T-helper 17 cell (primary cell): ENCODE results near the gene RHEB. TPM values are rescaled to one million over a fixed set of nuclear protein-coding genes. Genes with fewer than 3 reads are reported as not detected.
"Not testable (repeated sequence)": the region's sequence is repeated elsewhere in the genome, so short reads cannot be mapped to it uniquely, and the experiment has no call there.

Experiments used
- ATAC-seq: fragments of 150-1000 bp; cut with Tn5 transposase; 2 replicates; pipeline ENCODE4 v1.10.0; 2021; ENCODE audit warnings: mild to moderate bottlenecking, moderate library complexity
- DNase-seq, 3 donors: peaks; one replicate each; pipeline versions ENCODE4 v3.0.0 to v3.0.0-alpha.2; 2020 to 2021
- H3K9me3 ChIP-seq: one replicate; pipeline ENCODE4 v1.7.0; 2013; ENCODE audit warnings: low read length, mild to moderate bottlenecking; ENCODE audit not compliant: control insufficient read depth, poor library complexity, severe bottlenecking
- H3K27ac Mint-ChIP-seq: one replicate; pipeline ENCODE4 v1.8.0; 2022; ENCODE audit warnings: mild to moderate bottlenecking, moderate library complexity, mixed read lengths
- H3K27me3 Mint-ChIP-seq: one replicate; pipeline ENCODE4 v1.8.0; 2022; ENCODE audit warnings: mixed read lengths
- H3K36me3 Mint-ChIP-seq: one replicate; pipeline ENCODE4 v1.8.0; 2022; ENCODE audit warnings: low read depth, mixed read lengths
- H3K4me1 Mint-ChIP-seq: one replicate; pipeline ENCODE4 v1.8.0; 2022; ENCODE audit warnings: mild to moderate bottlenecking, mixed read lengths
- H3K4me3 Mint-ChIP-seq: one replicate; pipeline ENCODE4 v1.8.0; 2022; ENCODE audit warnings: mild to moderate bottlenecking, moderate library complexity, mixed read lengths
- total RNA-seq, 4 donors: library from RNA in 2 of 4; stranded (reverse) in 2 of 4; gene quantifications; one replicate each; pipeline ENCODE4 v1.2.3 and lab custom pipeline; 2022 to 2026

Gene RHEB
- total RNA-seq, 2 donors from 2014 or later, result 62.5 to 71.1 TPM

- Mint-ChIP-seq H3K27me3 (peaks cover 24% of the 10 kb centered on the region), H3K4me1 (peaks cover 5% of the 10 kb centered on the region), H3K4me3 (no peak overlapping the region), H3K36me3 (no peaks in the 10 kb centered on the region), H3K27ac (no peak overlapping the region)
- ATAC-seq (no peak), DNase-seq (no peak)
- peaks cover 2% of the 10 kb centered on the region for H3K9me3 ChIP-seq
These were observed 24.5 kb upstream of the RHEB start for GRCh38 chr7:151544183-151544582.

GRCh38 chr7:151542606-151543130 is 23.0 kb upstream of the RHEB start:
- peaks cover 2% of the 10 kb centered on the region for H3K9me3 ChIP-seq
- Mint-ChIP-seq H3K27me3 (peaks cover 33% of the 10 kb centered on the region), H3K27ac (no peak overlapping the region), H3K4me3 (no peak overlapping the region), H3K36me3 (no peaks in the 10 kb centered on the region), H3K4me1 (peaks cover 10% of the 10 kb centered on the region)
- no peak for DNase-seq
- no peak for ATAC-seq

- H3K36me3 Mint-ChIP-seq, result no peaks in the 10 kb centered on the region
- H3K4me1 Mint-ChIP-seq, result peaks cover 8% of the 10 kb centered on the region
- peaks cover 37% of the 10 kb centered on the region for H3K27me3 Mint-ChIP-seq
- peaks cover 2% of the 10 kb centered on the region for H3K9me3 ChIP-seq
- no peak overlapping the region for H3K4me3 Mint-ChIP-seq
- no peak overlapping the region for H3K27ac Mint-ChIP-seq
- ATAC-seq, result no peak
- no peak for DNase-seq
These were observed 22.2 kb upstream of the RHEB start for GRCh38 chr7:151541709-151542499.

GRCh38 chr7:151540146-151540545 is 20.5 kb upstream of the RHEB start:
- H3K27ac Mint-ChIP-seq, result no peak overlapping the region
- H3K36me3 Mint-ChIP-seq, result no peaks in the 10 kb centered on the region
- H3K4me3 Mint-ChIP-seq, result no peak overlapping the region
- H3K9me3 ChIP-seq, result peaks cover 2% of the 10 kb centered on the region
- H3K27me3 Mint-ChIP-seq, result peaks cover 31% of the 10 kb centered on the region
- ATAC-seq (no peak), DNase-seq (no peak)
- peaks cover 8% of the 10 kb centered on the region for H3K4me1 Mint-ChIP-seq

GRCh38 chr7:151539088-151539671 is 19.5 kb upstream of the RHEB start:
- no peak overlapping the region for H3K4me3 Mint-ChIP-seq
- no peak overlapping the region for H3K27ac Mint-ChIP-seq
- peaks cover 2% of the 10 kb centered on the region for H3K9me3 ChIP-seq
- no peak for DNase-seq
- H3K36me3 Mint-ChIP-seq, result no peaks in the 10 kb centered on the region
- peaks cover 31% of the 10 kb centered on the region for H3K27me3 Mint-ChIP-seq
- H3K4me1 Mint-ChIP-seq, result peaks cover 8% of the 10 kb centered on the region
- ATAC-seq, result no peak

GRCh38 chr7:151537818-151538561 is 18.3 kb upstream of the RHEB start:
- no peak for ATAC-seq
- H3K4me3 Mint-ChIP-seq, result no peak overlapping the region

GRCh38 chr7:151536178-151536577 is 16.5 kb upstream of the RHEB start:
- not testable (repeated sequence) for H3K27ac Mint-ChIP-seq

More at GRCh38 chr7:151537818-151538561, 18.3 kb upstream of the RHEB start:
- peaks cover 2% of the 10 kb centered on the region for H3K9me3 ChIP-seq
- no peaks in the 10 kb centered on the region for H3K36me3 Mint-ChIP-seq
- peaks cover 31% of the 10 kb centered on the region for H3K27me3 Mint-ChIP-seq
- peak overlapping the region; percentile 27 for H3K27ac Mint-ChIP-seq
- H3K4me1 Mint-ChIP-seq, result peaks cover 8% of the 10 kb centered on the region
- DNase-seq, result no peak

GRCh38 chr7:151529842-151530241 is 10.1 kb upstream of the RHEB start:
- H3K9me3 ChIP-seq, result no peaks in the 10 kb centered on the region
- H3K36me3 Mint-ChIP-seq, result no peaks in the 10 kb centered on the region
- H3K4me1 Mint-ChIP-seq, result no peaks in the 10 kb centered on the region
- no peak overlapping the region for H3K27ac Mint-ChIP-seq
- DNase-seq (no peak), ATAC-seq (no peak)
- no peaks in the 10 kb centered on the region for H3K27me3 Mint-ChIP-seq
- H3K4me3 Mint-ChIP-seq, result no peak overlapping the region

More at GRCh38 chr7:151536178-151536577, 16.5 kb upstream of the RHEB start:
- H3K9me3 ChIP-seq, DNase-seq, ATAC-seq, H3K36me3 Mint-ChIP-seq, H3K4me3 Mint-ChIP-seq, H3K4me1 Mint-ChIP-seq: not testable (repeated sequence)
- H3K27me3 Mint-ChIP-seq, result peaks cover 21% of the 10 kb centered on the region

- H3K9me3 ChIP-seq, result no peaks in the 10 kb centered on the region
- Mint-ChIP-seq H3K4me1 (peaks cover 3% of the 10 kb centered on the region), H3K27ac (no peak overlapping the region), H3K27me3 (no peaks in the 10 kb centered on the region), H3K36me3 (no peaks in the 10 kb centered on the region), H3K4me3 (no peak overlapping the region)
- ATAC-seq (no peak), DNase-seq (no peak)
These were observed 5.2 kb upstream of the RHEB start for GRCh38 chr7:151524845-151525244.

- H3K27me3 Mint-ChIP-seq, result no peaks in the 10 kb centered on the region
- no peaks in the 10 kb centered on the region for H3K36me3 Mint-ChIP-seq
- ATAC-seq, result no peak
- H3K4me1 Mint-ChIP-seq, result peaks cover 3% of the 10 kb centered on the region
- H3K9me3 ChIP-seq, result no peaks in the 10 kb centered on the region
- no peak overlapping the region for H3K27ac Mint-ChIP-seq
- no peak overlapping the region for H3K4me3 Mint-ChIP-seq
- DNase-seq, result no peak
These were observed 4.6 kb upstream of the RHEB start for GRCh38 chr7:151524331-151524730.

GRCh38 chr7:151520419-151521261 is 945 bp upstream of the RHEB start:
- peak overlapping the region; percentile 95 for H3K27ac Mint-ChIP-seq
- no peaks in the 10 kb centered on the region for H3K27me3 Mint-ChIP-seq
- ATAC-seq (no peak), DNase-seq (peak; percentile 19 to 35 (median 20))
- no peaks in the 10 kb centered on the region for H3K9me3 ChIP-seq
- H3K36me3 Mint-ChIP-seq, result no peaks in the 10 kb centered on the region
- H3K4me1 Mint-ChIP-seq, result peaks cover 29% of the 10 kb centered on the region
- H3K4me3 Mint-ChIP-seq, result peak overlapping the region; percentile 97

- DNase-seq, result peak; percentile 50 to 62 (median 56)
- ATAC-seq, result peak; percentile 70
- Mint-ChIP-seq H3K4me3 (peak overlapping the region; percentile 97), H3K4me1 (peaks cover 39% of the 10 kb centered on the region), H3K27ac (peak overlapping the region; percentile 95)
- not testable (repeated sequence) for H3K36me3 Mint-ChIP-seq, H3K27me3 Mint-ChIP-seq, H3K9me3 ChIP-seq
These were observed 539 bp downstream of the RHEB start for GRCh38 chr7:151518947-151519764.
